ENCODE data around the gene VAT1L. TPM values are rescaled to one million over a fixed set of nuclear protein-coding genes. Genes with fewer than 3 reads are reported as not detected.

VAT1L gene
- total RNA-seq, 1 experiment from 2014 or later = not detected

- peak; percentile 67 for DNase-seq (ENCODE audit: low spot score)
These were observed 163.4 kb downstream of the VAT1L start for GRCh38 chr16:77951788-77952187.

GRCh38 chr16:77955127-77955526, 166.8 kb downstream of the VAT1L start:
- no peak for DNase-seq (ENCODE audit: low spot score)

GRCh38 chr16:77956231-77956630, 167.9 kb downstream of the VAT1L start:
- no peak for DNase-seq (ENCODE audit: low spot score)

DNA sequence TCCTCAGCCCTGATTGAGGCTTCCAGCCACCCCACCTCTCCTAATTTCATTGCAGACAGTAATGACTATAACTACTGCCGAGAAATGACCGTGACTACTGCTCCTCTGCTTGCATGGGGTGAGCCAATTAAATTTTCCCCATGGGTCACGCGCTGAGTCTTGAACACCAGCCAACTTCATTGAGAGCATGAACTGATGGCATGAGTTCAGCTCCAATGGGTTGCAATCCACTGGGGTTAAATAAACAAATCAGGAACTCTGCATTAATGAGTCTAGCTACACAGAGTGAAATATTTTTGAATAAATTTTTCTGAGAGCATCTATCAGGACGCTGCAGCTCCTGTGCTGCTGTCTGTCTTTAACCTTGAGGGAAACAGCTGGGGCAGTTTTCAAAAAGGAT, 172.4 kb downstream of the VAT1L start:
- no peak for DNase-seq (ENCODE audit: low spot score)

GRCh38 chr16:77961814-77962213, 173.4 kb downstream of the VAT1L start:
- no peak for DNase-seq (ENCODE audit: low spot score)

GRCh38 chr16:77962689-77963088, 174.3 kb downstream of the VAT1L start:
- DNase-seq (ENCODE audit: low spot score) = no peak

DNA sequence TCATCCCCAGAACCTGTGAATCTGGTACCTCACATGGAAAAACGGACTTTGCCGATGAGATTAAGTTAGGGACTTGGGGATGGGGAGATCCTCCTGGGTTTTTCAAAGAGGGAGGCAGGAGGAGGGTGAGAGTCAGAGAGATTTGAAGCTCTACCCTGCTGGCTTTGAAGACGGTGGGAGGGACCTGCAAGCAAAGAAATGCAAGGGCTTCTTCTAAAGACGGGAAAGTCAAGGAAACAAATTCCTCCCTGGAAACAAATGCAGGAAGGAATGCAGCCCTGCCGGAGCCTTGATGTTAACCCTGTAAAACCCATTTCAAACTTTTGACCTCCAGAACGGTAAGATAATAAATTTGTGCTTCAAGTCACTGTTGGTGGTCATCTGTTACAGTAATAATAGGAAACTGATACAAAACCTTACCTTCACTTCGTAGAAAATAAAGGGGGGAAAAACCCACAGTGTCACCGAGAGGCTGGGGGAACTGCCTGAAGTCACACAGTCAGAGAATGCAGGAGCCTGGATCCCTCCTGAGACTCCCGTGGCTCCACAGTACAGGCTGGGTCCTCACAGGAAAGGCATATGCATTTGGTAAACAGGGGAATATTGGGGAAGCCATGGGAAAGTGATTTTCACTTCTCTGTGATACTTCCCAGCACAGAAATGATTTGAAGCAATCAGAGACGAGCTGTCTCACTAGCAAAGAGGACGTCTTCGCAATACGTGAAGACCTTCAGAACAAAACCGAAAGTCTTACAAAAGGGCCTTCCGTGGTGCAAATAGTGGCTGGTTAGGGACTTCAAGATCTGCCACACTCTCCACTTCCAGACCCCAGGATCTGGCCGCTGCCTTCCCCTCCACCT, 175.1 kb downstream of the VAT1L start:
- no peak for DNase-seq (ENCODE audit: low spot score)

DNA sequence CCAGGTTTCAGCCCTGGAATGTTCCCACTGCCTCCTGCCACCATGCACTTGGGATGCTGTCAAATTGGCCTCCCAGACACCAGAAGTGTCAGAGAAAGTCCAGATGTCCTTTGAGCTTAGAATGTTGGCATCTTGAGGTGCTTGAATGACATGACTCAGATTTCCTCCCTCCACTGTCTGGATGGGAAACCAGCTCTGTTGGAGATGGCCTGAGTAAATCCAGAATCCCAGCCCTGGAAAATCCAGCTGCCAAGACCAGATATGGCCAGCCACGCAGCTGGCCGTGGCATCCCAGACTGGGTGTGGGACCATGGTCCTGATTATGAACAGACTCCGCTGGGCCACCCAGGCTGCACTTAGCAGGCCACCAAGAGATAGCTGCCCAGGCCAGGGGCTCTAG, 177.0 kb downstream of the VAT1L start:
- no peak for DNase-seq (ENCODE audit: low spot score)

DNA sequence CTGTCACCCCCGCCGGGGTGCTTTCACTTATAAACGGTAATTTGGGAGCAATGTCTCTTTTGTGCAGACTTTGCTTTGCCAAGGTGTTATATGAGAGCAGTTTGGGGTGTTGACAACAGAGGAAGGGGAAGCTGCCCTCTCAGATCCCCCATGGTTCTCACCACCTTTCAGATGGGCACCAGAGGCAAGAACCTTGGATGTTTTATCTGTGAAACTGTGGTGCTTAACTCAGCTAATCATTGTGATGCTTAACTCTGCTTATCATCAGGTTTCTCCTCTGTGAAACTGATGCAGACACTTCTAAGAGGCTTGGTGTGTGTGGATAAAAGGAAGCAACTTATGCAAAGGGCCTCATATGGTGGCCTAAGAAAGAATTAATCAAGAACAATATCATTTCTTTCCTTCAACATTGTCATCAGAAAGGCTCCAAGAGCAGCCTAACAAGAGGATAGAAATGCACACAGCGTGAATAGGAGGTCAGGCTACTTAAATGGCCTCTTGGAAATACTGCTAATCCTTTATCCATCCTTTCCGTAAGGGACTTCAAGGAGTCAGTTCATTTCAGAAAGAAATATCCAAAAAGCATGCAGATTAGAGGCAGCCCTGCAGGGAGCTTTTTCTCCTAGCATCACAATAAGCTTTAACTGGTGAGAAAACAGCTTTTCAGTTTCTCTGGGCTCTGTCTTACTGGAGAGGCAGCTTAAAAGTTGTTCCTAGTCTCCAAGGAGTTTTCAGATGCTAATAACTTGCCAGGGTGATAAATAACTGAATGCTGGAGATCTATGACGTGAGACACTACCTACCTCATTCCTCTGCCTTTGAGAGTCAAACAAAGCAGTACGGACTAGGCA, 178.9 kb downstream of the VAT1L start:
- no peak for DNase-seq (ENCODE audit: low spot score)

DNA sequence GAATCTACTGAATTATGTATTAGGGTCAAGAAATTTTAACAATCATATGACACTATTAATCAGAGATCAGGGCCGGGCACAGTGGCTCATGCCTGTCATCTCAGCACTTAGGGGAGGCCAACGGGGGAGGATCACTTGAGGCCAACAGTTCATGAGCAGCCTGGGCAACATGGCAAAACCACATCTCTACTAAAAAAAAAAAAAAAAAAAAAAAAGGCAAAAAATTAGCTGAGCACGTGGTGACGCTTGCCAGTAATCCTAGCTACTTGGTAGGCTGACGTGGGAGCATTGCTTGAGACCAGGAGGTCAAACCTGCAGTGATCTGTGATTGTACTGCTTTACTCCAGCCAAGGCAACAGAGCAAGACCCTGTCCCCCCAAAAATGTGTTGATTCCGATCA, 181.5 kb downstream of the VAT1L start:
- no peak for DNase-seq (ENCODE audit: low spot score)

- DNase-seq (ENCODE audit: low spot score) = no peak
These were observed 182.0 kb downstream of the VAT1L start for GRCh38 chr16:77970371-77970770.

- peak; percentile 89 for DNase-seq (ENCODE audit: low spot score)
These were observed 183.1 kb downstream of the VAT1L start for GRCh38 chr16:77971306-77972061.

GRCh38 chr16:77972062-77972392, 183.7 kb downstream of the VAT1L start:
- DNase-seq (ENCODE audit: low spot score) = no peak

DNA sequence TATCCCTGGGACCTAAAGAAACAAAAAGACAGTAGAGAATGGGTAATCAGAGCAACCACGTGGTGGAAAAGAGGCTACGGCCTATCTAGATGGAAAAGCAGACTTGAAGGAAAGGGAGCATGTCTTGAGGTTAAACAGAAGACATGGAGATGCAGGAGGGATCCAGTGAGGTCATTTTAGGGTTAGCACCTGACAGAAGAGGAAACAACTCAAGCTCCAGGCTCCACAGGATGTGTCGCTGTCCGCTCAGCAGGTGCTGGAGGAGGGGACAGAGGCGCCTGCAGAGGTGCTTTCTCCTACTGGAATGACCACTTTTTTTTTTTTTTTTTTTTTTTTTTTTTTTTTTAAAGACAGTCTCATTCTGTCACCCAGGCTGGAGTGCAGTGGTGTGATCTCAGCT, 186.5 kb downstream of the VAT1L start:
- peak; percentile 28 for DNase-seq (ENCODE audit: low spot score)

DNA sequence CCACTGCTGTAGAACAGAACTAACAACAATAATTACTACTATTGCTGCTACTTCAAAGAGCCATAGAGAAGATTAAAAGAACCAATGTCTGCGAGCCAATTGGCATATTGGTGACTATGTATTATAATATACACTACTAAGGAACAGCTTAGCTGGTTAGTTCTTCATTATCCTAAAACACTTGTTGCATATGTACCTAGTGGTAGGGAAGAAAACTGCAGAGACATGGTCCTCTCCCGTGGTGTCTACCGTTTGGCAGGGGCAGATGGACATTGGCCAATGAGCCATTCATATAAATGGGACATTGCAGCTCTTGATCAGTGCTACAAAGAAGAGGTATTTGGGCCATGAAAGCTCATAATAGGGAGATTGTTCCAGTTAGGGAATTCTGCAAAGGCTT, 187.6 kb downstream of the VAT1L start:
- DNase-seq (ENCODE audit: low spot score) = no peak

DNA sequence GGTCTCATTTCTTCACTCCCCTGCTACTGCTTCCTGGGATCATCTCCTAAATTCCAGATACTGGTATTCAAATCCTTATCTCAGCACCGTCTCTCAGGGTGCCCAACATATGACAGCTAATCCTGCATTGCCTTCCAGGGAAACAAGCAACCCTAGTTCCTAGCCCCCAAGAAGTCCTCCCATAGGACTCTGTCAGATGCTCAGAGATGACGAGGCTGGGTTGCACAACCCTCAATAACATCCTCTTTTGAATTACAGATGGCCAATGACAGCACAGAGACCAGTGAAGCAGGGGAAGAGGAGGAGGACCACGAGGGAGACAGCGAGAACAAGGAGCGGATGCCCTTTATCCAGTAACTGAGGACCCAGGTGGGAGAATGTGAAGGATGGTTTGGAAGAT, 189.0 kb downstream of the VAT1L start:
- DNase-seq (ENCODE audit: low spot score) = no peak

DNA sequence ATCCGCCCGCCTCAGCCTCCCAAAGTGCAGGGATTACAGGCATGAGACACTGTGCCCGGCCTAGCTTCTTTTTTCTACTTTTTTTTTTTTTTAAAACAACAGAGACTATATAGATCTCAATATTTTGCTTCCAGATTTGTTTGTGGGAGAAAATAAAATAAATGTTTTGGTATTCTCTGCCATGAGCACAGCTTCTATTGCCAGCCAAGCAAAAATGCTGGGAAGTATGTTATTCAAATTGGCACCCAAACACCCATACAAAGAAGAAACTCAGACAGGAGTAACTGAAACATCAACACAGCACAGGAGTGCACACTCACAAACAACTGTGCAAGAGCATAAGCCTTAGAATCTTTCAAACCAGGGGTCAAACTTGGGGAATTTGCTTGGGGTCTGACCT, 196.7 kb downstream of the VAT1L start:
- no peak for DNase-seq (ENCODE audit: low spot score)

- DNase-seq (ENCODE audit: low spot score) = no peak
These were observed 197.8 kb downstream of the VAT1L start for GRCh38 chr16:77986011-77986740.

- no peak for DNase-seq (ENCODE audit: low spot score)
These were observed 199.4 kb downstream of the VAT1L start for GRCh38 chr16:77987810-77988209.

DNA sequence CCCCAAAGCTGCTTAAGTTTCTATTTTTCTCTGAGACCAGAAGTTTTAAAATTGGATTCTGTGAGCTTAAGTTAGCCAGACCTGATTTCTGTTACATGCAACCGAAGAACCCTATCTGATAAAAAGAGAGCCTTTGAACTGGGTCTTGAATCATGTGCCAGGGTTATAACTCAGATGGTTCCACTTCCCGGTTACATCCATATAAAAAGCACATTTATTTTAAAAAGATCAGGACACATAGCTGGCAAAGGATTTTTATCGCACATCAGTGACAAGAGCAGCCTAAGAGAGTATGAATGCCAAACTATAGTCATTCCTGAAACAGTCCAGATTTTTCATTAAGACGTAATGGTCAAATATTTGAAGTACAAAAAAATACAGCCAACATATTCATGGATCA, 201.5 kb downstream of the VAT1L start:
- no peak for DNase-seq (ENCODE audit: low spot score)

DNA sequence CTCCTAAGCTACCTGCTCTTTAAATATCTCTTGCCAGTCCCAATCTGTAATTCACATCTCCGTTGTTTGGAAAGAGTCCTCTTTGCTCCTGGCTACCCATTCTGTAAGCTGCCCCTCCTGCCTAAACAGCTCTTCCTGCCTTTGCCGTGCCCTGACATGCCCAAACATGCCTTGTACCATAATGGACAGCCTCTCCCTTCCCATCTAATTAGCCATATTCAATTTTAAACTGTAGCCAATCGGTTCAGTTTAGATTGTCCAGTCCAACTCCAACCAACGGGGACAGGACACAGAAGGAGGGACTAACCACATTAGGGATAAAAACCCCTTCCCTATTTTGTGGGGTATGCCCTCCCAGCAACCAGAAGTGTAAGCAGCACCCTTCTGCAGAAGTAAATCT, 203.3 kb downstream of the VAT1L start:
- DNase-seq (ENCODE audit: low spot score) = no peak
